ENCODE data around the gene LPCAT4.
"Not testable (repeated sequence)": the region's sequence is repeated elsewhere in the genome, so short reads cannot be mapped to it uniquely, and the experiment has no call there.

- TF ChIP-seq ZNF274 (IDR thresholded peaks at IDR 0.05; ENCODE audit: low read depth, low read length); REST (IDR thresholded peaks at IDR 0.05; ENCODE audit: low read depth); POLR2A (IDR thresholded peaks at IDR 0.05; ENCODE audit: borderline replicate concordance, extremely low read depth, insufficient read depth, insufficient read length): not testable (repeated sequence)
Measured at GRCh38 chr15:34381829-34382521, 15.0 kb upstream of the LPCAT4 start.
